Kasumi-1 (cell line): ENCODE results near the gene LRTM2.

Experiments used
- DNase-seq, 2 experiments: peaks; one replicate each; lab custom pipeline; 2025; lab: John Stamatoyannopoulos, UW

The LRTM2 gene

GRCh38 chr12:1830401-1830845, 10.1 kb downstream of the LRTM2 start:
- no peak for DNase-seq

- no peak for DNase-seq
Measured at GRCh38 chr12:1830981-1831963, 10.9 kb downstream of the LRTM2 start.

GRCh38 chr12:1832801-1833595, 12.6 kb downstream of the LRTM2 start:
- DNase-seq: no peak

- no peak for DNase-seq
Measured at GRCh38 chr12:1833596-1834028, 13.2 kb downstream of the LRTM2 start.

- no peak for DNase-seq
Measured at GRCh38 chr12:1834186-1834925, 14.0 kb downstream of the LRTM2 start.

- no peak for DNase-seq
Measured at GRCh38 chr12:1835211-1836131, 15.1 kb downstream of the LRTM2 start.

GRCh38 chr12:1836241-1836803, 16.0 kb downstream of the LRTM2 start:
- no peak for DNase-seq

GRCh38 chr12:1836854-1837421, 16.6 kb downstream of the LRTM2 start:
- no peak for DNase-seq

GRCh38 chr12:1837541-1838204, 17.3 kb downstream of the LRTM2 start:
- DNase-seq: no peak

GRCh38 chr12:1838205-1838993, 18.0 kb downstream of the LRTM2 start:
- DNase-seq: no peak

- no peak for DNase-seq
Measured at GRCh38 chr12:1838994-1839365, 18.6 kb downstream of the LRTM2 start.

- DNase-seq: no peak
Measured at GRCh38 chr12:1839464-1839863, 19.1 kb downstream of the LRTM2 start.

- DNase-seq: no peak
Measured at GRCh38 chr12:1839956-1840951, 19.9 kb downstream of the LRTM2 start.

- no peak for DNase-seq
Measured at GRCh38 chr12:1840981-1841425, 20.6 kb downstream of the LRTM2 start.

- no peak for DNase-seq
Measured at GRCh38 chr12:1841586-1842182, 21.3 kb downstream of the LRTM2 start.

- peak; percentile 13 to 28 for DNase-seq
Measured at GRCh38 chr12:1842183-1842904, 22.0 kb downstream of the LRTM2 start.
